NT2/D1 (cell line): ENCODE measurements around the gene ABI1.

ENCODE experiments used
- SUZ12 ChIP-seq: IDR thresholded peaks from 2 replicates; pipeline ENCODE4 v1.6.1; 2011; ENCODE audit not compliant: insufficient read length, insufficient read depth; ENCODE audit errors: extremely low read depth
- ZNF274 ChIP-seq: IDR thresholded peaks from 2 replicates; pipeline ENCODE4 v1.6.1; 2011; ENCODE audit warnings: mild to moderate bottlenecking, low read depth, low read length

DNA sequence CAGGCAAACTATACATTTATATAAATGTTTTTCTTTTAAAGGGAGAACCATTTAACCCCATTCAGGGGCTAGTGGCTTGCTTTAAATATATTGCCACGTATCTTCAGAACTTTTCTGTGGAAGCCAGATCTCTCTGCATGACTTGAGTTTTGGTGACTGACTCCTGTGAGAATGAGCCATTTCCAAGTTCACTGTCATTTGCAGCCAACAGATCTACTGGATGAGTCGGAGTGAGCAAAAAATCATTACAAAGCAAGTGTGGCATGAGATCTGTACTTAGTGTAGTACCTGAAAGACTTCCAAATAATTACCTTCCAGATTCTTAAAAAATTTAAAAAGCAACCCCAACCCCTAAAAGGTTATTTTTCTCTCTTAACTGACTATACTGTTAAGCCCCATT is 117.7 kb downstream of the ABI1 start:
- TF ChIP-seq SUZ12 = no peak
- TF ChIP-seq ZNF274 = no peak
